Measurements from ENCODE around the gene SLC25A44.

DNA sequence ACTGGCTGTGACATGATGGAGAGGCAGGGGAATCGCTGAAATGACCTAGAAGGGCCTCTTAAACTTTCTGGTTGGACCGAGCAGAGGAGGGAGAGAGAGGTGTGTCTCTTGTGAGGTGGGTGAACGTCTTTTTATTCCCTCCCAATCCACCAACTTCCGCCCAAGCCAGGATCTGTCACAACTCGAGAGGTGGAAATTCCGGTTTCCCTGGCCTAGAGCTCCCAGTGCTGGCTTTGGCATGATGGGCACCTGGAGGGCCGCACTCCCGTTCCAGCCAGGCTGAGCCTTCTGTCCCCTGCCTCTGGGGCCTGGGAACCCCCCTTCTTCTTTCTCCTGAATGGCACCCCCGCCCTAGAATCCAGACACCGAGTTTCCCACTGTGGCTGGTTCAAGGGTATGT, 40.5 kb upstream of the SLC25A44 start, which contains the start of gene SEMA4A:
- no peak for TF ChIP-seq CTCF (IDR thresholded peaks at IDR 0.05)
- TF ChIP-seq POLR2A (IDR thresholded peaks at IDR 0.05), result no peak
